Keratinocyte (primary cell): Measurements from ENCODE around the gene RAMACL. TPM values are rescaled to one million over a fixed set of nuclear protein-coding genes. Genes with fewer than 3 reads are reported as not detected.

Experiments used
- DNase-seq: peaks from one replicate; pipeline ENCODE4 v3.0.0-alpha.2; 2011; ENCODE audit warnings: low read depth, missing footprints, low spot score
- FAIRE-seq: peaks from 2 replicates; lab custom pipeline; 2011; peaks lifted over from hg19 to GRCh38; lab: Jason Lieb, UNC
- H2AFZ ChIP-seq: 2 replicates; pipeline ENCODE4 v1.6.0; 2012; ENCODE audit warnings: low read length, control low read depth, inconsistent platforms; ENCODE audit not compliant: control insufficient read depth
- H3K27ac ChIP-seq: 2 replicates; pipeline ENCODE4 v1.5.1; 2011; ENCODE audit warnings: low read length; ENCODE audit not compliant: control insufficient read depth, insufficient read depth
- H3K27me3 ChIP-seq: 3 replicates; pipeline ENCODE4 v1.6.0; 2011; ENCODE audit warnings: low read length; ENCODE audit not compliant: control insufficient read depth, insufficient read depth; ENCODE audit errors: extremely low read depth
- H3K36me3 ChIP-seq, 2 experiments: 2 replicates in 1 of 2; 3 replicates in 1 of 2; pipeline ENCODE4 v1.5.1; 2011; ENCODE audit warnings: low read length in 2 of 2, mild to moderate bottlenecking in 1 of 2; ENCODE audit not compliant: control insufficient read depth in 2 of 2, insufficient read depth in 2 of 2; ENCODE audit errors: extremely low read depth in 1 of 2
- H3K4me1 ChIP-seq: 3 replicates; pipeline ENCODE4 v1.5.1; 2011; ENCODE audit warnings: low read length; ENCODE audit not compliant: control insufficient read depth, insufficient read depth; ENCODE audit errors: extremely low read depth
- H3K4me2 ChIP-seq: 3 replicates; pipeline ENCODE4 v1.6.0; 2011; ENCODE audit warnings: low read depth, low read length; ENCODE audit not compliant: control insufficient read depth, insufficient read depth; ENCODE audit errors: extremely low read depth
- H3K4me3 ChIP-seq, 3 experiments: fragments of 200-600 bp in 1 of 3; sonication (generic) in 1 of 3; 2 replicates in 2 of 3; 3 replicates in 1 of 3; pipeline ENCODE4 v1.5.1; 2011 to 2016; ENCODE audit warnings: low read length in 3 of 3, mild to moderate bottlenecking in 3 of 3, control low read depth in 2 of 3, inconsistent platforms in 1 of 3, low read depth in 1 of 3, mixed read lengths in 1 of 3, mixed run types in 1 of 3, moderate library complexity in 1 of 3; ENCODE audit not compliant: control insufficient read depth in 2 of 3, insufficient read depth in 2 of 3; ENCODE audit errors: extremely low read depth in 1 of 3
- H3K79me2 ChIP-seq: 2 replicates; pipeline ENCODE4 v1.6.0; 2012; ENCODE audit warnings: low read length; ENCODE audit not compliant: control insufficient read depth, insufficient read depth
- H3K9ac ChIP-seq: 3 replicates; pipeline ENCODE4 v1.6.0; 2011; ENCODE audit warnings: low read length; ENCODE audit not compliant: control insufficient read depth, insufficient read depth; ENCODE audit errors: extremely low read depth
- H3K9me1 ChIP-seq: 3 replicates; pipeline ENCODE4 v1.6.0; 2011; ENCODE audit warnings: low read length; ENCODE audit not compliant: control insufficient read depth, insufficient read depth; ENCODE audit errors: extremely low read depth
- H3K9me3 ChIP-seq: 2 replicates; pipeline ENCODE4 v1.5.1; 2012; ENCODE audit warnings: low read depth, low read length; ENCODE audit not compliant: control insufficient read depth
- H4K20me1 ChIP-seq: 3 replicates; pipeline ENCODE4 v1.6.0; 2011; ENCODE audit warnings: low read length; ENCODE audit not compliant: control insufficient read depth, insufficient read depth; ENCODE audit errors: extremely low read depth
- EZH2 ChIP-seq: IDR thresholded peaks from one replicate; pipeline ENCODE4 v1.6.1; 2012; ENCODE audit warnings: inconsistent platforms, mild to moderate bottlenecking, low read length, moderate library complexity
- dilution Hi-C: fragments of 300-500 bp; cut with MboI; formaldehyde crosslinking; loops from one replicate; pipeline ENCODE4 v1.7.0; 2020; ENCODE audit warnings: low sequenced_read_pairs; ENCODE audit not compliant: extremely low pct_ligation_motif_present
- polyA plus RNA-seq, 5 experiments: library from polyadenylated mRNA; depleted of rRNA in 3 of 5; stranded (reverse) in 3 of 5; stranded (forward) in 1 of 5; unstranded in 1 of 5; fragments of >200 nt; gene quantifications; 1 replicate in 1 of 5; 2 replicates in 3 of 5; 3 replicates in 1 of 5; pipeline versions ENCODE4 v1.2.1 to v1.2.3, GENCODE V29; 2011 to 2012; ENCODE audit warnings: missing spikeins in 2 of 5, low read depth in 1 of 5, low replicate concordance in 1 of 5
- TF ChIP-seq, protein P1 (sequence below), 3 experiments: IDR thresholded peaks in 1 of 3; conservative IDR thresholded peaks in 1 of 3; optimal IDR thresholded peaks in 1 of 3; 2 replicates in 2 of 3; 3 replicates in 1 of 3; pipeline versions ENCODE3 to v1.5.1; 2011; ENCODE audit warnings: low read length in 3 of 3, mild to moderate bottlenecking in 3 of 3, moderate library complexity in 2 of 3, control low read depth in 1 of 3, inconsistent platforms in 1 of 3; ENCODE audit not compliant: insufficient read depth in 2 of 3; ENCODE audit errors: extremely low read depth in 1 of 3

The RAMACL gene
- polyA plus RNA-seq, 1 donor (not counting 4 experiments of a cell fraction or from before 2014, with no cell fraction given) = 5.3 TPM

DNA sequence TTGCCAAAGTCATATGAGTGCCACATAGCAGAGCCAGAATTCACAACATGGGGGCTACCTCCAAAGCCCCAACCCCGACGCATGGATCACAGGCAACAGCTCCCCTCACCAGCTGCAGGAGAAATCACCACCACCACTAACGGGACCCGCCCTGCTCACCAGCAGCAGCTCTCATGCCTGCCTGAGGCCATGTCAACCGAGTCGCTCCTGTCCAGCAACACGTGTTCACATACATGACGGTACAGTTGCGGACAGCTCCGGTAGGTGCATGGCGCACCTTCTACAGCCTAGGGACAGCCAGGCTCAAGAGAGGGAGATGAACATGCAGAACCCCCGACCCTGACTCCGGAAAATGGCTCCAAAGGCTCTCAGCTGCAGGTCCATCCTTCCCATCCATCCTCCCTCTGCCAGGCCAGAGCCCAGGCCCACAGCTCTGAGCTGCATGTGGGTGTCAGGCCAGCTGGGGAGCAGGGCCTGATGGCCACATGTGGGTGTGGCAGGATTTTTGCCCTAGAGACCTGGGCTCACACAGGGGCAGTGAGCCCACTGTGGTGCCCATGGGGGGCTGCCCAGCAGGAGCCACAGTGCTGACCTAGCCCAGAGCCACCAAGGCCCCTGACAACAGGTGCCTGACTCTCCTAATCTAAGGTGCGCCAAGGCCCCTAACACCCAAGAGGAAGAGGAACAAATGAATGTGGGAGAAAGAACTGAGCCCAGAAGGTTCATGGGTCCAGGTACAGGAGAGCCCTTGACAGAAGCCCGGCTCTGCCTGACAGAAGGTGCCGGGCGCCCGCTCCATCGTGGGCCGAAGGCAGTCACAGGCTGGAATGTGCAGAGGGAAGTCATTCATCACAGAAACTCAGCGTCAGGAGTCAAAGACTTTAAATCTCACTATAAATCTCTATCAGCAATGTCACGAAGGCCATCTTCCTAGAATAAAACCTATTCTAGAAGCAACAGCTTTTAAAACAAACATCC is 30.1 kb upstream of the RAMACL start:
- Histone ChIP-seq H3K9ac (no peak overlapping the region), H2AFZ (no peak overlapping the region), H3K4me1 (peaks cover 29% of the 10 kb centered on the region), H3K4me2 (no peak overlapping the region), H3K4me3 (no peak overlapping the region), H3K79me2 (no peaks in the 10 kb centered on the region), H4K20me1 (no peaks in the 10 kb centered on the region), H3K27me3 (no peaks in the 10 kb centered on the region), H3K27ac (no peak overlapping the region), H3K9me1 (no peaks in the 10 kb centered on the region), H3K36me3 (peaks cover 4 to 8% of the 10 kb centered on the region in 2 experiments), H3K9me3 (no peaks in the 10 kb centered on the region)
- FAIRE-seq = no peak
- dilution Hi-C loops = no loop called here
- no peak for DNase-seq
- TF ChIP-seq, protein P1, sequence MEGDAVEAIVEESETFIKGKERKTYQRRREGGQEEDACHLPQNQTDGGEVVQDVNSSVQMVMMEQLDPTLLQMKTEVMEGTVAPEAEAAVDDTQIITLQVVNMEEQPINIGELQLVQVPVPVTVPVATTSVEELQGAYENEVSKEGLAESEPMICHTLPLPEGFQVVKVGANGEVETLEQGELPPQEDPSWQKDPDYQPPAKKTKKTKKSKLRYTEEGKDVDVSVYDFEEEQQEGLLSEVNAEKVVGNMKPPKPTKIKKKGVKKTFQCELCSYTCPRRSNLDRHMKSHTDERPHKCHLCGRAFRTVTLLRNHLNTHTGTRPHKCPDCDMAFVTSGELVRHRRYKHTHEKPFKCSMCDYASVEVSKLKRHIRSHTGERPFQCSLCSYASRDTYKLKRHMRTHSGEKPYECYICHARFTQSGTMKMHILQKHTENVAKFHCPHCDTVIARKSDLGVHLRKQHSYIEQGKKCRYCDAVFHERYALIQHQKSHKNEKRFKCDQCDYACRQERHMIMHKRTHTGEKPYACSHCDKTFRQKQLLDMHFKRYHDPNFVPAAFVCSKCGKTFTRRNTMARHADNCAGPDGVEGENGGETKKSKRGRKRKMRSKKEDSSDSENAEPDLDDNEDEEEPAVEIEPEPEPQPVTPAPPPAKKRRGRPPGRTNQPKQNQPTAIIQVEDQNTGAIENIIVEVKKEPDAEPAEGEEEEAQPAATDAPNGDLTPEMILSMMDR (optimal IDR thresholded peaks at IDR 0.05 in 1 of 3, IDR thresholded peaks at IDR 0.05 in 1 of 3, conservative IDR thresholded peaks at IDR 0.05 in 1 of 3; ENCODE audit: extremely low read depth in 1 of 3, insufficient read depth in 2 of 3, low read length in 3 of 3) = no peak
- TF ChIP-seq EZH2 = no peak

DNA sequence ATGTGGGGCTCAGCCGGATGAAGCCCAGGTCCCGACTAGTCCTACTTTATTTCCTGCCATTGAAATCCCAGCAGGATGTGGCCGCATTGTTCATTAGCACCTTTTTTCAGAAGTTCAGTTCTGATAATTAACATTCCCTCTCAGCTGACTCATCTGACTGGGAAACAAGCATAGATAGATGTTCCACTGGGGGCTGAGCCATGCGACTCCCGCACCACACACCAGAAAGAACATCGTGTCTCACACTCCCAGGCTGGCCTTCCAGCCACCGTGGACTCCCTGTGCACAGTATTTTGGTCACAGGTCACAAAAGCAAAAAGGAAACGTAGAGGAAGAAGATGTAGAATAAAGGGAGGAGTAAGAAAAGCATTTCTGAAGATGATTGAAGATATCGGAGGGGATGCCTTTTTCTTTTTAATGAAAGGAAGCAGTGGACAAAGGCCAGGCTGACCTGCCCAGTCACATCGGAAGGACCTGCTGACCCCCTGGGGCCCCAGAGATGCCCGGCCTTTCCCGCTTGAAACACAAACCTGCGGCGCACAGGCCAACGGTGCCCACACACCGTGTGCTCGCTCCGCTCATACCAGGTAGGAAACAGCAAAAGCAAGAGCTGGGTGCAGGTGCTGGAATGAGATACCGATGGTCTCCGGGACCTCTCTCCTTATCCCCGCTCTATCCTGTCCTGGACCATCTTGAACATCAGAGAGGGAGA is 28.7 kb upstream of the RAMACL start:
- peaks cover 4 to 8% of the 10 kb centered on the region in 2 experiments for H3K36me3 ChIP-seq
- FAIRE-seq = no peak
- no peaks in the 10 kb centered on the region for H4K20me1 ChIP-seq
- no peak for DNase-seq
- H3K9me1 ChIP-seq = no peaks in the 10 kb centered on the region
- H2AFZ ChIP-seq = no peak overlapping the region
- no peak overlapping the region for H3K27ac ChIP-seq
- H3K4me2 ChIP-seq = no peak overlapping the region
- dilution Hi-C loops = no loop called here
- no peak overlapping the region for H3K9ac ChIP-seq
- peaks cover 17% of the 10 kb centered on the region for H3K4me1 ChIP-seq
- H3K4me3 ChIP-seq = no peak overlapping the region
- no peak for TF ChIP-seq EZH2
- no peaks in the 10 kb centered on the region for H3K27me3 ChIP-seq
- H3K9me3 ChIP-seq = no peaks in the 10 kb centered on the region
- H3K79me2 ChIP-seq = no peaks in the 10 kb centered on the region
